ENCODE results near the gene IL7R. TPM values are rescaled to one million over a fixed set of nuclear protein-coding genes. Genes with fewer than 3 reads are reported as not detected.

Gene IL7R
- total RNA-seq, 1 experiment from 2014 or later: not detected

GRCh38 chr5:35926389-35927051 is 69.8 kb downstream of the IL7R start:
- POLR2A ChIA-PET: no interaction called here
- Mint-ChIP-seq H3K27me3 (ENCODE audit: insufficient read depth, unreplicated experiment) (peaks cover 22% of the 10 kb centered on the region), H3K4me1 (ENCODE audit: low read depth, unreplicated experiment) (peaks cover 7% of the 10 kb centered on the region), H3K27ac (ENCODE audit: unreplicated experiment) (no peak overlapping the region), H3K36me3 (ENCODE audit: insufficient read depth, unreplicated experiment) (no peaks in the 10 kb centered on the region), H3K9me3 (ENCODE audit: unreplicated experiment) (no peaks in the 10 kb centered on the region), H3K4me3 (ENCODE audit: unreplicated experiment) (no peak overlapping the region)
- Histone ChIP-seq H3K4me1 (no peaks in the 10 kb centered on the region; the same call in 1 of the 2 replicates), H3K4me3 (ENCODE audit: low read depth, low read length) (no peak overlapping the region), H3K9me3 (no peaks in the 10 kb centered on the region), H3K36me3 (ENCODE audit: control insufficient read depth, insufficient read depth, low read length) (no peaks in the 10 kb centered on the region), H3K27me3 (replicated peaks; ENCODE audit: control insufficient read depth, insufficient read depth, low read length) (peaks cover 2% of the 10 kb centered on the region; the same call in 1 of the 2 replicates)
- peak in 1 of 2 experiments; percentile 69 for DNase-seq
- CTCF ChIA-PET: interaction anchor here (0.5 to 2.5 kb wide), 3 partner anchors 148 to 836 kb away, joined by 3 to 26 read pairs (median 4); no protein-coding TSS in a partner anchor
- peak; percentile 78 to 89 for TF ChIP-seq CTCF (IDR thresholded peaks at IDR 0.05; ENCODE audit: insufficient read depth in 1 of 2, low read depth in 1 of 2, low read length in 1 of 2, severe bottlenecking in 1 of 2, unreplicated experiment in 1 of 2)
- BruUV-seq (replicated peaks): no TSS peak
- intact Hi-C loops (cut with micrococcal nuclease; ENCODE audit: unreplicated experiment): loop anchor here (1.0 to 5.0 kb wide), 3 partner anchors 149 to 699 kb away; partner anchors contain the start of gene SPEF2

Other genes with a start within 250 kb of the IL7R start
- 2.1 and 4.0 TPM in 2 replicates for gene SPEF2, start 239.0 kb upstream of the IL7R start, total RNA-seq (2022)
- gene CAPSL, start 81.7 kb downstream of the IL7R start, total RNA-seq (2022): not detected in 2 replicates
- not detected in 2 replicates for gene UGT3A1, start 134.5 kb downstream of the IL7R start, total RNA-seq (2022)
- not detected in 2 replicates for gene UGT3A2, start 210.0 kb downstream of the IL7R start, total RNA-seq (2022)

Measured in Caco-2 (cell line).